Measurements from ENCODE around the gene GABRG2.

The GABRG2 gene

GRCh38 chr5:162193012-162193411 lies 125.4 kb downstream of the GABRG2 start:
- DNase-seq, result no peak

GRCh38 chr5:162196351-162196750 lies 128.8 kb downstream of the GABRG2 start:
- DNase-seq, result no peak

GRCh38 chr5:162202285-162202880 lies 134.8 kb downstream of the GABRG2 start:
- DNase-seq, result no peak
